Mesothelial cell of epicardium (in vitro differentiated cells): ENCODE results near the gene BBS12. TPM values are rescaled to one million over a fixed set of nuclear protein-coding genes. Genes with fewer than 3 reads are reported as not detected.

Experiments used
- DNase-seq, 2 experiments: peaks; one replicate each; pipeline ENCODE4 v3.0.0; 2021; ENCODE audit warnings: low spot score in 2 of 2; ENCODE audit not compliant: unreplicated experiment in 2 of 2
- H3K27ac Mint-ChIP-seq: 2 replicates; pipeline ENCODE4 v1.8.0; 2021; ENCODE audit warnings: mixed read lengths
- H3K27me3 Mint-ChIP-seq: 2 replicates; pipeline ENCODE4 v1.8.0; 2021; ENCODE audit warnings: low read depth, mixed read lengths
- H3K36me3 Mint-ChIP-seq: 2 replicates; pipeline ENCODE4 v1.8.0; 2021; ENCODE audit warnings: mixed read lengths
- H3K4me1 Mint-ChIP-seq: 2 replicates; pipeline ENCODE4 v1.8.0; 2021; ENCODE audit warnings: mixed read lengths
- H3K4me3 Mint-ChIP-seq: 2 replicates; pipeline ENCODE4 v1.8.0; 2021; ENCODE audit warnings: mild to moderate bottlenecking, moderate library complexity, mixed read lengths
- H3K9me3 Mint-ChIP-seq: 2 replicates; pipeline ENCODE4 v1.8.0; 2021; ENCODE audit warnings: mixed read lengths
- CTCF ChIP-seq: fragments of 200-600 bp; sonication (generic); IDR thresholded peaks from one replicate; pipeline ENCODE4 v1.5.0; 2021; ENCODE audit warnings: antibody characterized with exemption; ENCODE audit not compliant: unreplicated experiment
- total RNA-seq: library from RNA; stranded (reverse); gene quantifications from 3 replicates; pipeline ENCODE4 v1.2.1, GENCODE V29; 2021

Gene BBS12
- total RNA-seq, result 2.3 to 3.2 TPM (median 2.9 TPM) in 3 replicates

DNA sequence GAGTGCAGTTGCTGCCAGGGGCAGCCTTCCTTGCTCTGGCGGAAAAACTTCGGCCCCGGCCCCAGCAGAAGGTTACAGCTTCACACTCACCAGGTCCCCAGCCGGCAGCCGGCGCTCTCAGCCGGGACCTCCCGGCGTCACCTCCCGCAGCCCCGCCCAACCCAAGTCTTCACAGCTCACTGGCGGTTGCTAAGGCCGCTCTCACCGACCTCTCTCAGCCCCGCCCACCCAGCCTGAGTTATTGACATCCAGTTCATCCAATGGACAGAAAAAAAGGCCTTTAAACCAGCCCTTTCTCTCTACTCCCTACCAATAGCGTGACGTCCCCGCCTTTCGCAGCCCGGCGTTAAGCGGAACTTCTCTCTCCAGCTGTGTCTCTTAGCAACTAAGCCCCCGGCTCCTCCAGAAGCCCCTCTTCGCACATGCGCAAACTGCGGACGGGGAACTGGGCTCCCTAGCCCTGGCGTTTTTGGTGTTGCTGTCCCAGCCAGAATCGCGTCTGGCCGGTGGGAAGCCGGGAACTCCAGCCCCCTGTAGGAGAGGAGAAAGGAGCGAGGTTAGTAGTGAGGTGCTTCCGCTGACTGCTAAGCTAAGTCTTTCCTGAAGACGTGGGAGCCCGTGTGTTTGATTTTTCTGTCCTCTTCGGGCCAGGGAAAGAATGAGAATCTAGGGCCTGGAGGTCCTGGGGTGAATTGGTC lies at the start of gene BBS12:
Gene BBS12 (plus strand): TSS at position 376 of the 698 bp plus-strand sequence. CDS start 9,189 bp downstream, outside the sequence.
- peak within 1 kb of the TSS; percentile 92 for H3K4me3 Mint-ChIP-seq
- peak within 1 kb of the TSS; percentile 97 for H3K27ac Mint-ChIP-seq
- peaks cover 7% of the 10 kb centered on the region for H3K9me3 Mint-ChIP-seq
- TF ChIP-seq CTCF, result no peak
- no peaks in the 10 kb centered on the region for H3K27me3 Mint-ChIP-seq
- H3K4me1 Mint-ChIP-seq, result peaks cover 6% of the 10 kb centered on the region
- peak; percentile 94 to 98 for DNase-seq
- H3K36me3 Mint-ChIP-seq, result peaks cover 4% of the 10 kb centered on the region

GRCh38 chr4:122686691-122687090 lies 45.8 kb upstream of the BBS12 start:
- no peak for TF ChIP-seq CTCF
- H3K4me1 Mint-ChIP-seq, result no peaks in the 10 kb centered on the region
- H3K9me3 Mint-ChIP-seq, result peaks cover 16% of the 10 kb centered on the region
- no peaks in the 10 kb centered on the region for H3K36me3 Mint-ChIP-seq
- no peaks in the 10 kb centered on the region for H3K27me3 Mint-ChIP-seq
- DNase-seq, result no peak
- no peak overlapping the region for H3K27ac Mint-ChIP-seq
- no peak overlapping the region for H3K4me3 Mint-ChIP-seq

DNA sequence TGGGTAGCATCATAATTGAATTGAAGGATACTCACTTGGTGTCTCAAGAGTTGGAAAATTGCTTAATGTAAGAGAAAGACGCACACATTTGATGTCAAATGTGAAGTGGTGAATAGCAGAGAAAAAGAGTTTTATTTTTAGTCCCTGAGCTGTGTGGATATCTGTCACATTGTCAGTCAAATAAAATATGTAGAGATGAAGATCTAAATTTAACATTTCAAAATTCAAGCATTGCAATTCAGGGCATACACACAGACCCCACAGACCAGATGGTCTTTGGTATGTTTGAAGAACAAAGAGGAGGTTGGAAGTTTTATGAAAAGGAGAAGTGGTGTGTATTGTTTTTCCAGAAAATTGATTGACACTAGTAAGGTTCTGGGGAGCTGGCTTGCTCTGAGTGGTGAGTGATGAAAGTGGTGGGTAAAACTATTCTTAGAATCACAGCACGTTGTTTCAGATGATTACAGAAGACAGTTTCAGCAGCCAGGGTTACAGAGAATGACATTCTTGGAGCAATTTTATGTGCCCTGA lies 44.9 kb upstream of the BBS12 start:
- Mint-ChIP-seq H3K4me3 (no peak overlapping the region), H3K36me3 (no peaks in the 10 kb centered on the region), H3K27me3 (no peaks in the 10 kb centered on the region), H3K9me3 (peaks cover 8% of the 10 kb centered on the region), H3K4me1 (no peaks in the 10 kb centered on the region), H3K27ac (no peak overlapping the region)
- DNase-seq, result no peak
- TF ChIP-seq CTCF, result no peak

DNA sequence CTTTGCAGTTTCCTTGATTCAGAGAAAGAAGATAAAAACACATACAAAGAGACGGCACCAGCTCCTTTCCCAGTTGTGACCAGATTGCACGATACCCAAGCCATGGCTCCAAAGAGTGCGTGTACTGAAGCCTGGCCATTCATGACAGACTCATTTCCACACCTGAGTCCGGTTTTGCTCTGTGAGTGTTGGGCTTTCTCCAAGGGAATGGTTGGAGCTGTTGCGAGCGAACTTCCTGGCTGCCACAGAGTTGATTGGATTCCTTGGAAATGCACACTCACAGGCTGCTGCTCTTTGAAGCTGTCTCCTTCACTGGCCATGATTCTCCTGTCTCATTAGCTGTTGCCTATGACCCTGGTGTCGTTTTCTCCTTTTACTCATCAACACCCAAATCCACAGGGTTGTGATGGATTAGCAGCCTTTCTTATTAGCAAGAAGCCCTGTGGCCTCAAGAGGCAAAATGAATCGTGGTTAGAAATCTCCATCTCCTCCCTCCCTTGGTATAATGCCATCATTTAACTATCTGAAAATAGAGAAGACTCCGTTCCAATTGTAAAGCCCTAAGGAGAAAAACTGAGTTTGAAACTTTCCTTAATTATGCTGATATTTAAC lies 43.9 kb upstream of the BBS12 start:
- H3K4me1 Mint-ChIP-seq, result no peaks in the 10 kb centered on the region
- H3K9me3 Mint-ChIP-seq, result peaks cover 3% of the 10 kb centered on the region
- no peak overlapping the region for H3K27ac Mint-ChIP-seq
- H3K36me3 Mint-ChIP-seq, result no peaks in the 10 kb centered on the region
- H3K27me3 Mint-ChIP-seq, result no peaks in the 10 kb centered on the region
- no peak overlapping the region for H3K4me3 Mint-ChIP-seq
- no peak for TF ChIP-seq CTCF
- no peak for DNase-seq

DNA sequence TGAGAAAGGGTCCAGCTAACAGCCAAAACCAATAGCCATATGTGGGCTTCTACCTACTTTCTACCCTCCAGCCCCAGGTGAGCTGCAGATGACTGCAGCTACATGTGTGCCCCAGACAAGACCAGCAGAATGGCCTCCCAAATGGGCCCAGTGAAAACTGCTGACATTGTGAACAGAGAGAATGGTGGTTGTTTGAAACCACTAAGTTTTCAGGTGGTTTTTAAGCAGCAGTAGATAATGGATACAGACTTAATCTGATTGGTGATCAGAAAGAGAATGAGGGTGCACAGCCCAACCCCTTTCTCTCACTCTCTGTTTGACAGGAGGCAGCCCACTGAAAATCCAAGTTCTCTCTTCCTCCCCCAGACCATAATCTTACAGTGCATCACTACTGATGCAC lies 42.5 kb upstream of the BBS12 start:
- H3K27me3 Mint-ChIP-seq, result no peaks in the 10 kb centered on the region
- H3K36me3 Mint-ChIP-seq, result no peaks in the 10 kb centered on the region
- no peaks in the 10 kb centered on the region for H3K4me1 Mint-ChIP-seq
- no peaks in the 10 kb centered on the region for H3K9me3 Mint-ChIP-seq
- TF ChIP-seq CTCF, result no peak
- no peak overlapping the region for H3K4me3 Mint-ChIP-seq
- no peak for DNase-seq
- H3K27ac Mint-ChIP-seq, result no peak overlapping the region
